Heart left ventricle (tissue), 16 donors: Measurements from ENCODE around the gene DDX54. TPM values are rescaled to one million over a fixed set of nuclear protein-coding genes. Genes with fewer than 3 reads are reported as not detected.

Experiments
- ATAC-seq, 4 donors: fragments of 200-7000 bp; cut with Tn5 transposase; one replicate each; pipeline ENCODE4 v1.9.1; 2020 to 2022; ENCODE audit warnings: moderate library complexity in 4 of 4, mild to moderate bottlenecking in 3 of 4, moderate number of reproducible peaks in 1 of 4
- DNase-seq, 5 donors: peaks; one replicate each; pipeline ENCODE4 v3.0.0-alpha.2; 2020
- H3K27ac ChIP-seq, 12 donors: fragments of 200-600 bp; sonication (generic) in 4 of 12; one replicate each; pipeline versions ENCODE4 v1.5.0 to v1.8.0; 2016 to 2022; ENCODE audit warnings: mild to moderate bottlenecking in 2 of 12
- H3K27me3 ChIP-seq, 9 donors: fragments of 200-600 bp; sonication (generic) in 2 of 9; one replicate each; pipeline versions ENCODE4 v1.5.1 to v1.8.0; 2016 to 2022; ENCODE audit warnings: mild to moderate bottlenecking in 3 of 9
- H3K36me3 ChIP-seq, 9 donors: fragments of 200-600 bp; sonication (generic) in 2 of 9; one replicate each; pipeline versions ENCODE4 v1.5.0 to v1.8.0; 2018 to 2022; ENCODE audit warnings: mild to moderate bottlenecking in 2 of 9
- H3K4me1 ChIP-seq, 12 donors: fragments of 200-600 bp; sonication (generic) in 4 of 12; one replicate each; pipeline versions ENCODE4 v1.5.0 to v1.8.0; 2016 to 2022; ENCODE audit warnings: mild to moderate bottlenecking in 3 of 12
- H3K4me3 ChIP-seq, 12 donors: fragments of 200-600 bp; sonication (generic) in 4 of 12; one replicate each; pipeline versions ENCODE4 v1.5.0 to v1.8.0; 2017 to 2022; ENCODE audit warnings: mild to moderate bottlenecking in 9 of 12, moderate library complexity in 4 of 12
- H3K9me3 ChIP-seq, 12 donors: fragments of 200-600 bp; sonication (generic) in 4 of 12; one replicate each; pipeline versions ENCODE4 v1.5.0 to v1.8.0; 2016 to 2022; ENCODE audit warnings: mild to moderate bottlenecking in 1 of 12
- CTCF ChIP-seq, 12 donors: fragments of 200-600 bp; sonication (generic) in 4 of 12; IDR thresholded peaks; one replicate each; pipeline versions ENCODE4 v1.5.0 to v1.8.0; 2018 to 2022; ENCODE audit warnings: antibody characterized with exemption in 12 of 12, mild to moderate bottlenecking in 5 of 12
- POLR2A ChIP-seq, 2 donors: fragments of 450-650 bp; IDR thresholded peaks; one replicate each; pipeline ENCODE4 v1.6.1; 2017; ENCODE audit warnings: antibody characterized with exemption in 2 of 2, mild to moderate bottlenecking in 2 of 2, moderate library complexity in 2 of 2
- WGBS, 4 donors: extraction: QIAGEN DNeasy Blood & Tissue Kit in 2 of 4; methylation state at CpG; one replicate each; pipeline versions ENCODE4 v1.1.5 to v1.1.7; 2013 to 2018; 5-methylcytosine and 5-hydroxymethylcytosine counted together
- intact Hi-C, 10 donors: fragments of 100-400 bp; cut with DNase I; formaldehyde crosslinking; loops; one replicate each; pipeline versions ENCODE4 v1.11.1 to v1.14.2; 2022
- long read RNA-seq, 3 donors: library from polyadenylated mRNA; unstranded; transcript quantifications; one replicate each; pipeline ENCODE4 v2.0.0, GENCODE V29; 2020 to 2021
- polyA plus RNA-seq, 2 donors: library from polyadenylated mRNA; stranded (reverse); fragments of 200-250 nt; gene quantifications; one replicate each; pipeline ENCODE4 v1.2.3, GENCODE V29; 2013
- total RNA-seq, 9 donors: library from RNA; depleted of rRNA in 2 of 9; stranded (reverse); fragments of >200 nt in 2 of 9; fragmentation: NEBNext Ultra II Directional in 3 of 9; extraction: Animal tissue kit (Norgen Biotek cat#: 25700) in 3 of 9; gene quantifications; one replicate each; pipeline versions ENCODE4 v1.1.0 to v1.2.4, GENCODE V29; 2016 to 2023
- donor health status: ischemic (EF 13 %, LVEDD 7.1; RV severe dilation, severe dysfunction).
- donor health status: healthy with polysubstance abuse.
- donor health status: DM: no; HTN: yes; CAD: no.
- donor health status: DM: no; HTN: no; CAD: no.
- donor health status: ischemic (EF 25% LVEDD 6.9; RV normal size, moderate dysfunction).
- donor health status: ischemic (EF 25% LVEDD 5.7; RV mildly dilated, moderate dysfunction).
- donor health status: healthy.
- donor health status: DM: yes; HTN: yes; CAD: no.
- donor health status: ischemic (EF 35%, LVEDD 5.7; RV mildly dilated, moderate dysfunction).
- donor health status: nonischemic (EF 11% LVEDD 7.7; RV severe dilation, severe dysfunction).
- donor health status: DM: yes; HTN: yes; CAD: no.
- donor health status: PGD.
- donor health status: ischemic (EF 29% LVEDD 5.4; RV normal size, mild dysfunction).
- donor health status: nonischemic (EF 23%, LVEDD 6.1; RV moderate dilation, normal function).

Gene DDX54
- 10 to 100 TPM; 28.2 to 60.2 (median 38.2) TPM for total RNA-seq
- polyA plus RNA-seq, result 10 to 100 TPM; 23.4 to 53.2 TPM
- long read RNA-seq, donor 1, full-length matches to known transcripts, result 31 of 69 reads
- long read RNA-seq, donor 1, partial matches to known transcripts, result 34 of 69 reads
- long read RNA-seq, donor 1, other reads (novel, unspliced or antisense), result 4 of 69 reads
- long read RNA-seq, donor 2, full-length matches to known transcripts, result 131 of 260 reads
- long read RNA-seq, donor 2, partial matches to known transcripts, result 106 of 260 reads
- long read RNA-seq, donor 2, other reads (novel, unspliced or antisense), result 23 of 260 reads
- long read RNA-seq, donor 3, full-length matches to known transcripts, result 47 of 87 reads
- long read RNA-seq, donor 3, partial matches to known transcripts, result 34 of 87 reads
- long read RNA-seq, donor 3, other reads (novel, unspliced or antisense), result 6 of 87 reads

- no peaks in the 10 kb centered on the region for H3K27me3 ChIP-seq
- peaks cover 0 to 33% (median 21%) of the 10 kb centered on the region in 12 donors for H3K4me1 ChIP-seq
- intact Hi-C loops, result loop anchor here in 2 of 10 donors (1.0 to 5.0 kb wide), 2 partner anchors 36 to 172 kb away; partner anchors contain the start of genes PLBD2 (in 1 of the 2) and TPCN1 (in 1 of the 2)
- DNase-seq (peak; percentile 78 to 90 (median 85)), ATAC-seq (peak; percentile 71 to 89 (median 88))
- TF ChIP-seq CTCF (IDR thresholded peaks at IDR 0.05) (no peak), POLR2A (IDR thresholded peaks at IDR 0.05) (peak in 1 of 2 donors; percentile 39)
- H3K4me3 ChIP-seq, result peak within 1 kb of the TSS; percentile 73 to 100 (median 96)
- peaks cover 0 to 28% (median 14%) of the 10 kb centered on the region in 9 donors for H3K36me3 ChIP-seq
- 0% methylated on average over 11 to 89 of the region's 89 CpGs for WGBS, 4 donors
- no peaks in the 10 kb centered on the region for H3K9me3 ChIP-seq
- H3K27ac ChIP-seq, result peak within 1 kb of the TSS; percentile 86 to 98 (median 95)
These were observed at the start of gene DDX54, which contains the start of gene RITA1 for GRCh38 chr12:113185180-113186032. Gene DDX54, minus strand, starts transcription at chr12:113185478. Its CDS starts 27 bp downstream, at chr12:113185451. Gene RITA1, plus strand, starts transcription at chr12:113185721. Its CDS starts 1,026 bp downstream, at chr12:113186747.

GRCh38 chr12:113234483-113234882 lies 49.2 kb upstream of the DDX54 start:
- intact Hi-C loops, result loop anchor here in 1 of 10 donors (5.0 kb wide), 1 partner anchor 63 kb away; no protein-coding TSS in a partner anchor
- Histone ChIP-seq H3K36me3 (peaks cover 0 to 82% (median 70%) of the 10 kb centered on the region in 9 donors), H3K9me3 (no peaks in the 10 kb centered on the region), H3K27me3 (no peaks in the 10 kb centered on the region), H3K4me1 (peaks cover 3 to 99% (median 91%) of the 10 kb centered on the region in 12 donors), H3K27ac (peak overlapping the region in 10 of 12 donors; percentile 9 to 94 (median 89)), H3K4me3 (no peak overlapping the region)
- TF ChIP-seq CTCF (IDR thresholded peaks at IDR 0.05), result no peak
- TF ChIP-seq POLR2A (IDR thresholded peaks at IDR 0.05), result no peak
- no peak for DNase-seq
- ATAC-seq, result no peak
- WGBS, 4 donors, result 62 to 83% (median 71%) methylated on average over 4 of the region's 4 CpGs

DNA sequence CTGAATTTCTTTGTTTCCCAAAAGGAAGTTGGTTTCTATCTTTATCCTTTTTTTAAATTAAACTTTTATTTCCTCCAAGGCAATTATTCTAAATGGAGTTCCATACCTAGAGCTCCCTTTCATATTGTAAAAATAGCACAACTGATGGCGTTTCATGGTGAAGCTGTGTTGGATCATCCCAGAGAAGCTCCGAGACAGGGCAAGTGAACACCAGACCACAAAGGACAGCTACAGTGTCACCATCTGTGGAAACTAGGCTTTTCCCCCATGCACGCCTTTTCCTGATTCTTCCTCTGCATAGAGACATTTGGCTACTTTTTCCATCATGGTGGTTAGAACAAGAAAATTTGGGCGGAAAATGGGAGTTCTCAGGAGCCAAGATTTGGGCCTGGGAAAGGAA lies 48.7 kb upstream of the DDX54 start:
- Histone ChIP-seq H3K4me3 (no peak overlapping the region), H3K36me3 (peaks cover 0 to 84% (median 68%) of the 10 kb centered on the region in 9 donors), H3K27ac (peak overlapping the region in 11 of 12 donors; percentile 77 to 94 (median 88)), H3K27me3 (no peaks in the 10 kb centered on the region), H3K4me1 (peaks cover 6 to 99% (median 91%) of the 10 kb centered on the region in 12 donors), H3K9me3 (no peaks in the 10 kb centered on the region)
- DNase-seq, result no peak
- no peak for TF ChIP-seq POLR2A (IDR thresholded peaks at IDR 0.05)
- no peak for TF ChIP-seq CTCF (IDR thresholded peaks at IDR 0.05)
- 72 to 84% (median 81%) methylated on average over 4 of the region's 4 CpGs for WGBS, 4 donors
- ATAC-seq, result no peak
- intact Hi-C loops, result loop anchor here in 1 of 10 donors (5.0 kb wide), 1 partner anchor 63 kb away; no protein-coding TSS in a partner anchor
